Ovary (tissue), 9 donors: ENCODE measurements around the gene FARS2. TPM values are rescaled to one million over a fixed set of nuclear protein-coding genes. Genes with fewer than 3 reads are reported as not detected.

Experiments
- DNase-seq, 5 donors: peaks; one replicate each; pipeline ENCODE4 v3.0.0-alpha.2; 2019 to 2020
- H3K27ac ChIP-seq, 2 donors: fragments of 200-600 bp; one replicate each; pipeline versions ENCODE4 v1.5.1 to v1.8.0; 2019 to 2022
- H3K27me3 ChIP-seq: fragments of 200-600 bp; one replicate; pipeline ENCODE4 v1.8.0; 2022
- H3K36me3 ChIP-seq: fragments of 200-600 bp; sonication (generic); one replicate; pipeline ENCODE4 v1.5.1; 2019
- H3K4me1 ChIP-seq: one replicate; pipeline ENCODE4 v1.8.1; 2013; ENCODE audit warnings: mild to moderate bottlenecking, moderate library complexity; ENCODE audit not compliant: insufficient read depth
- H3K4me3 ChIP-seq: fragments of 200-600 bp; sonication (generic); one replicate; pipeline ENCODE4 v1.5.1; 2017
- H3K9me3 ChIP-seq, 2 donors: fragments of 200-600 bp in 1 of 2; sonication (generic) in 1 of 2; one replicate each; pipeline versions ENCODE4 v1.5.1 to v1.8.1; 2013 to 2019; ENCODE audit warnings: mild to moderate bottlenecking in 1 of 2, moderate library complexity in 1 of 2
- EP300 ChIP-seq: sonication (generic); formaldehyde crosslinking; IDR thresholded peaks from one replicate; pipeline ENCODE4 v1.6.1; 2017; ENCODE audit warnings: antibody characterized with exemption
- POLR2A ChIP-seq: fragments of 450-650 bp; IDR thresholded peaks from one replicate; pipeline ENCODE4 v1.6.1; 2017; ENCODE audit warnings: antibody characterized with exemption, mild to moderate bottlenecking, moderate library complexity
- WGBS, 3 donors: extraction: QIAGEN DNeasy Blood & Tissue Kit in 1 of 3; methylation state at CpG; one replicate each; pipeline versions ENCODE4 v1.1.5 to v1.1.7; 2013 to 2017; 5-methylcytosine and 5-hydroxymethylcytosine counted together
- intact Hi-C, 4 donors: fragments of 100-400 bp; cut with DNase I; formaldehyde crosslinking; loops; one replicate each; pipeline versions ENCODE4 v1.11.0 to v1.15.1; 2022 to 2023
- polyA plus RNA-seq, 2 donors: library from polyadenylated mRNA; stranded (reverse); fragments of 200-250 nt in 1 of 2; fragments of 350-450 nt in 1 of 2; fragmentation: Illumina TruSeq in 1 of 2; extraction: RNeasy Lipid Tissue Mini Kit (QIAGEN cat#74804) in 1 of 2; gene quantifications; one replicate each; pipeline ENCODE4 v1.2.3, GENCODE V29; 2013 to 2014
- total RNA-seq, 7 donors: library from RNA; depleted of rRNA in 2 of 7; stranded (reverse); fragments of >200 nt in 2 of 7; fragmentation: NEBNext Ultra II Directional in 3 of 7; extraction: Animal tissue kit (Norgen Biotek cat#: 25700) in 3 of 7; gene quantifications; one replicate each; pipeline versions ENCODE4 v1.1.0 to v1.2.4, GENCODE V29; 2016 to 2023
- TF ChIP-seq, protein P1 (sequence below), 3 donors: fragments of 450-650 bp in 2 of 3; fragments of 200-600 bp in 1 of 3; IDR thresholded peaks; one replicate each; pipeline versions ENCODE4 v1.5.1 to v1.8.0; 2016 to 2022; ENCODE audit warnings: antibody characterized with exemption in 3 of 3, mild to moderate bottlenecking in 1 of 3
- donor health status: DM: no; HTN: no; CAD: no; lungs with moderate emphysema.
- donor health status: DM: no; HTN: no; CAD: no.
- donor health status: Bipolar disorder and iron deficiency.
- donor health status: DM: yes; HTN: yes; CAD: no.
- donor health status: DM: no; HTN: no; CAD: no.
- donor health status: DM: yes; HTN: yes; CAD: no.

The FARS2 gene
- total and polyA plus RNA-seq, 9 donors: 9.2 to 17.5 (median 11.0) TPM

DNA sequence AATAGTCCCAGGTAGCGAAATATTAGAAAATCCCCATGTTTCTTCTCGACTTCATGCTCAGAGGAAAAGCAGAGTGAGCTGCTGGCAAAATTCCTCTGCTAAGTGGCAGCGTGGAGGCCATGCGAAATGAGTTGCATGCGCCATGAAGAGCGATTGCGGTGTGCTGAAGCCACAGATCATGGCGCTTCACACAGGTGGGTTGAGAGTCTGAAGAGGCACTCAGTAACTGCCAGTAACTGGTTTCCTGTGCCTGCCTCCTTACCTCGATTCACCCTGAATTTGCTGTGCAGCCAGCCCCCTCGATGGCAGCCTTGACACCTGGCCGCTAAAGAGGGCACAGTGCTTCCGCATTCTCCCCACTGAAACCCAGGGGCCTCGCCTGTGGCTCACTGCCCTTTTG lies 443.9 kb downstream of the FARS2 start:
- no peaks in the 10 kb centered on the region for H3K27me3 ChIP-seq
- intact Hi-C loops: no loop called here

GRCh38 chr6:5706124-5707033 lies 445.1 kb downstream of the FARS2 start:
- 88 to 95% (median 92%) methylated on average over 19 of the region's 19 CpGs for WGBS, 3 donors
- DNase-seq: no peak
- Histone ChIP-seq H3K9me3 (no peaks in the 10 kb centered on the region), H3K4me3 (no peak overlapping the region), H3K36me3 (no peaks in the 10 kb centered on the region), H3K4me1 (no peaks in the 10 kb centered on the region), H3K27me3 (no peaks in the 10 kb centered on the region), H3K27ac (no peak overlapping the region)
- TF ChIP-seq, protein P1, sequence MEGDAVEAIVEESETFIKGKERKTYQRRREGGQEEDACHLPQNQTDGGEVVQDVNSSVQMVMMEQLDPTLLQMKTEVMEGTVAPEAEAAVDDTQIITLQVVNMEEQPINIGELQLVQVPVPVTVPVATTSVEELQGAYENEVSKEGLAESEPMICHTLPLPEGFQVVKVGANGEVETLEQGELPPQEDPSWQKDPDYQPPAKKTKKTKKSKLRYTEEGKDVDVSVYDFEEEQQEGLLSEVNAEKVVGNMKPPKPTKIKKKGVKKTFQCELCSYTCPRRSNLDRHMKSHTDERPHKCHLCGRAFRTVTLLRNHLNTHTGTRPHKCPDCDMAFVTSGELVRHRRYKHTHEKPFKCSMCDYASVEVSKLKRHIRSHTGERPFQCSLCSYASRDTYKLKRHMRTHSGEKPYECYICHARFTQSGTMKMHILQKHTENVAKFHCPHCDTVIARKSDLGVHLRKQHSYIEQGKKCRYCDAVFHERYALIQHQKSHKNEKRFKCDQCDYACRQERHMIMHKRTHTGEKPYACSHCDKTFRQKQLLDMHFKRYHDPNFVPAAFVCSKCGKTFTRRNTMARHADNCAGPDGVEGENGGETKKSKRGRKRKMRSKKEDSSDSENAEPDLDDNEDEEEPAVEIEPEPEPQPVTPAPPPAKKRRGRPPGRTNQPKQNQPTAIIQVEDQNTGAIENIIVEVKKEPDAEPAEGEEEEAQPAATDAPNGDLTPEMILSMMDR (IDR thresholded peaks at IDR 0.05): no peak
- no peak for TF ChIP-seq POLR2A
- no peak for TF ChIP-seq EP300
- intact Hi-C loops: no loop called here

More for the DNA sequence above, 443.9 kb downstream of the FARS2 start:
- H3K9me3 ChIP-seq: no peaks in the 10 kb centered on the region
- WGBS, 3 donors: 95 to 97% (median 97%) methylated on average over 13 of the region's 13 CpGs
- no peak for TF ChIP-seq POLR2A
- TF ChIP-seq, protein P1 (IDR thresholded peaks at IDR 0.05): no peak
- no peak for TF ChIP-seq EP300
- no peaks in the 10 kb centered on the region for H3K36me3 ChIP-seq
- no peaks in the 10 kb centered on the region for H3K4me1 ChIP-seq
- H3K4me3 ChIP-seq: no peak overlapping the region
- no peak for DNase-seq
- no peak overlapping the region for H3K27ac ChIP-seq

- Histone ChIP-seq H3K36me3 (no peaks in the 10 kb centered on the region), H3K27ac (no peak overlapping the region), H3K27me3 (no peaks in the 10 kb centered on the region), H3K4me1 (no peaks in the 10 kb centered on the region), H3K9me3 (no peaks in the 10 kb centered on the region), H3K4me3 (no peak overlapping the region)
- no peak for DNase-seq
- intact Hi-C loops: no loop called here
- WGBS, 3 donors: 95 to 96% (median 96%) methylated on average over 17 of the region's 17 CpGs
- TF ChIP-seq EP300 (no peak), POLR2A (no peak)
- TF ChIP-seq, protein P1 (IDR thresholded peaks at IDR 0.05): no peak
Observed at GRCh38 chr6:5707281-5708045, 446.1 kb downstream of the FARS2 start.

DNA sequence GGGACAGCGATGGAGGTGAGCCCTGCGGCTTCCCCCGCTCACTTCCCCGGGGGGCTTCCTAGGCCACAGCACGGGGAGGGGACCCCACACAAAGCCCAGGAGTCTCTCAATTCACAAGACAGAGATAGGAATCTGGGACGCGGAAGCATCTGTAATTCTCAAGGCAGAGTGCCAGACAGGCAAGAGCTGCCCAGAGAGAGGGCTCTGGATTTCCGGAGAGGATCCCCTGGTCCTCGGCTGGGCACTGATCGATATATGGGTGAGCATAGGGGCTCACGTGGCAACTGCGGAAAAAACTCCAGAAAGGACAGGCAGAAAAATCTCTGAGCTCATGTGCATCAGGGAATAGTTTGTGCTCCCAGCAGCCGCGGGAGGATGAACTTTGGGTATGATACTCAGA lies 449.2 kb downstream of the FARS2 start:
- 90 to 95% (median 93%) methylated on average over 14 of the region's 14 CpGs for WGBS, 3 donors

More for the DNA sequence above, 449.2 kb downstream of the FARS2 start:
- TF ChIP-seq EP300: no peak
- TF ChIP-seq POLR2A: no peak
- TF ChIP-seq, protein P1 (IDR thresholded peaks at IDR 0.05): no peak
- Histone ChIP-seq H3K9me3 (no peaks in the 10 kb centered on the region), H3K27me3 (no peaks in the 10 kb centered on the region), H3K27ac (no peak overlapping the region), H3K4me3 (no peak overlapping the region), H3K36me3 (no peaks in the 10 kb centered on the region), H3K4me1 (no peaks in the 10 kb centered on the region)
- intact Hi-C loops: no loop called here
- DNase-seq: no peak
